ENCODE measurements around the gene SLCO2B1. TPM values are rescaled to one million over a fixed set of nuclear protein-coding genes. Genes with fewer than 3 reads are reported as not detected.

Gene SLCO2B1
- total RNA-seq, 4 donors from 2014 or later: 1.9 to 17.6 (median 5.0) TPM

DNA sequence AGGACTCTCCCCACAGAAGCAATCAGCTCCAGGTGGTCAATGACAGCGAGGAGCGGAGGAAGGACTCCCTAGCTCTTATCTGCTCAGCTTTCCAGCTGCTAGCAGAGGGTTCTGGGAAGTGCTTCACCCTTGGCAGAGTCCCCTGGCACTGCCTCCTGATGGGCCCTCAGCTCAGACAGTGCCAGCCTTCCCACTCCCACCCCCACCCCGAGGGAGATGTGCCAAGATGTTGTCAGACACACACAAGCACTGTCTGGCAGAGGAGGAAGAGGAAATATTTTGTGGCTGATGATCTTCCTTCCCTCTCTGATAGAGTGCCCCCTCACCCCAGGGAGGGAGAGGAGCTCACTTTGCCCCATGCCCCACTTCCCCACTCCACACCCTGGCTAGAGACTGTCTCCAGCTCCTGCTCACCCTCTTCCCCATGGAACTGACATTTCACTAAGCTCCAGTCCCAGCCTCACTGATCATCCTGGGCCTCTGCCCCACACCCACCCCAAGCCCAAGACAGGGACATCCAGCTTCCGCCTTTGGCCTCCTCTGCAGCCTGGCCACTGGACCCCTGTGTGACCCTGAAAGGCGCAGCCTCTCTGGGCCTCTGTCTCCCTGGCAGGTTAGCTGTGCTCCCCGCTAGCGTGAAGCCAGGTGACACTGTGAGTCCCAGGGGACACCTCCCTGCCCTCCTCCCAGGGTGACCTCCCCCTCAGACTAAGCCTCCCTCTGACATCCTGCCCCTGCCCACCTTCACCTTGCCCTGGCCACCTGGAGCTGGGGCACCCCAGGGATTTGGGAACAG is 44.5 kb downstream of the SLCO2B1 start:
- TF ChIP-seq, protein P1, sequence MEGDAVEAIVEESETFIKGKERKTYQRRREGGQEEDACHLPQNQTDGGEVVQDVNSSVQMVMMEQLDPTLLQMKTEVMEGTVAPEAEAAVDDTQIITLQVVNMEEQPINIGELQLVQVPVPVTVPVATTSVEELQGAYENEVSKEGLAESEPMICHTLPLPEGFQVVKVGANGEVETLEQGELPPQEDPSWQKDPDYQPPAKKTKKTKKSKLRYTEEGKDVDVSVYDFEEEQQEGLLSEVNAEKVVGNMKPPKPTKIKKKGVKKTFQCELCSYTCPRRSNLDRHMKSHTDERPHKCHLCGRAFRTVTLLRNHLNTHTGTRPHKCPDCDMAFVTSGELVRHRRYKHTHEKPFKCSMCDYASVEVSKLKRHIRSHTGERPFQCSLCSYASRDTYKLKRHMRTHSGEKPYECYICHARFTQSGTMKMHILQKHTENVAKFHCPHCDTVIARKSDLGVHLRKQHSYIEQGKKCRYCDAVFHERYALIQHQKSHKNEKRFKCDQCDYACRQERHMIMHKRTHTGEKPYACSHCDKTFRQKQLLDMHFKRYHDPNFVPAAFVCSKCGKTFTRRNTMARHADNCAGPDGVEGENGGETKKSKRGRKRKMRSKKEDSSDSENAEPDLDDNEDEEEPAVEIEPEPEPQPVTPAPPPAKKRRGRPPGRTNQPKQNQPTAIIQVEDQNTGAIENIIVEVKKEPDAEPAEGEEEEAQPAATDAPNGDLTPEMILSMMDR (IDR thresholded peaks at IDR 0.05 in 4 of 5, conservative IDR thresholded peaks at IDR 0.05 in 1 of 5): no peak
- no peak for TF ChIP-seq POLR2A (IDR thresholded peaks at IDR 0.05)
- Histone ChIP-seq H3K27ac (no peak overlapping the region), H3K36me3 (no peaks in the 10 kb centered on the region), H3K4me1 (no peaks in the 10 kb centered on the region), H3K27me3 (no peaks in the 10 kb centered on the region), H3K4me3 (no peak overlapping the region), H3K9me3 (no peaks in the 10 kb centered on the region)
- DNase-seq (peak; percentile 42 to 58), ATAC-seq (peak; percentile 29 to 47)
- in situ Hi-C loops (cut with MboI; ENCODE audit: low sequenced_read_pairs in 4 of 4): no loop called here
- intact Hi-C loops (cut with DNase I; ENCODE audit: low total_unique reads): no loop called here

DNA sequence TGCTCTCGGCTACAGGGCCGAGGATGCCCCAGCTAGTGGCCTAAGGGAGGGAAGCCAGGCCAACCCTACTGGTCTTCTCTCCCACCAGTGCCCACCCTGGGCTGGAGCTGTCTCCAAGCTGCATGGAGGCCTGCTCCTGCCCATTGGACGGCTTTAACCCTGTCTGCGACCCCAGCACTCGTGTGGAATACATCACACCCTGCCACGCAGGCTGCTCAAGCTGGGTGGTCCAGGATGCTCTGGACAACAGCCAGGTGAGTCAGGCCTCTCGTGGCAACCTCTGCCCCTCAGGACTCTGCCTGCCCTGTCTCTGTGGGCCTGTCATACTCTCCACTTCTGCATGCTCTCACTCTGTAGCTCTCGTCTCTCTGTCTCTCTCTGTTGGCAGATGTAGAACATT is 45.5 kb downstream of the SLCO2B1 start:
- no peak for DNase-seq
- TF ChIP-seq POLR2A (IDR thresholded peaks at IDR 0.05): no peak
- TF ChIP-seq, protein P1 (IDR thresholded peaks at IDR 0.05 in 4 of 5, conservative IDR thresholded peaks at IDR 0.05 in 1 of 5): no peak
- intact Hi-C loops (cut with DNase I; ENCODE audit: low total_unique reads) (no loop called here), in situ Hi-C loops (cut with MboI; ENCODE audit: low sequenced_read_pairs in 4 of 4) (no loop called here)
- Histone ChIP-seq H3K27me3 (no peaks in the 10 kb centered on the region), H3K36me3 (no peaks in the 10 kb centered on the region), H3K9me3 (no peaks in the 10 kb centered on the region), H3K4me3 (no peak overlapping the region), H3K4me1 (no peaks in the 10 kb centered on the region), H3K27ac (no peak overlapping the region)
- ATAC-seq: no peak

DNA sequence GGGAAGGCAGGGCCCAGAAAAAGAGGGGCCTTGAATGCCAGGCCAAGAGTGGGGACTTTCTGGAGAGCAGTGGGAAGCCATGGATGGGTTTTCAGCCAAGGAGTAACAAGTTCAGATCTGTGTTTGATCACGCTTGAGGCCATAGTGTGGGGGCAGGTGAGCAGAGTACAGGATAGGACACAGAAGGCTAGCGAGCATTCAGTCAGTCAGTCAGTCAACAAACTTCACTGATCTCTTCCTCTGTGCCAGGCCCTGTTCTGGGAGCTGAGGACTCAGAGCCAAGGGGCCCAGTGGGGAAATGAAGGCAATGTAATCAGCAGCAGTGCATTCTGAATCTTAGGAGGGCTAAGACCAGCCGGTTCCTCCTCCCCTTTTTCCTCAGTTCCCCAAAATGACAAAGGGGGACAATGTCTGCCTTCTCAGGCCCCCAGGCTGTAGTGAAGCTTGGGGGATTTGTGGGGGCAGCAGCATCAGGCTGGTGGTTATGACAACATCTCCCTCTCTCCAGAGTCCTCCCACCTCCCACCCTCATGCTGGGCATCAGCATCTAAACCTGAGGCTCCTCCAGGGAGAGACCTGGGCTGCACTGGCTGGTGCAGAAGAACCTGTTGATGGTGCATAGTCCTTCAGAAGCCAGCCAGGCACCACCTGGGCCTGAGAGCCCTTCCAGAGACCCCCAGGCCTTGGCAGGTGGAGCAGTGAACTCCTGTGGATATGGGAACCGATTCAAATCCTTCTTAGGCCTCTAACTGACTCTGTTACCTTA is 46.8 kb downstream of the SLCO2B1 start:
- DNase-seq (no peak), ATAC-seq (no peak)
- in situ Hi-C loops (cut with MboI; ENCODE audit: low sequenced_read_pairs in 4 of 4) (no loop called here), intact Hi-C loops (cut with DNase I; ENCODE audit: low total_unique reads) (no loop called here)
- no peaks in the 10 kb centered on the region for H3K4me1 ChIP-seq
- no peaks in the 10 kb centered on the region for H3K36me3 ChIP-seq
- H3K4me3 ChIP-seq: no peak overlapping the region
- TF ChIP-seq POLR2A (IDR thresholded peaks at IDR 0.05): no peak
- TF ChIP-seq, protein P1 (IDR thresholded peaks at IDR 0.05 in 4 of 5, conservative IDR thresholded peaks at IDR 0.05 in 1 of 5): no peak
- H3K27ac ChIP-seq: no peak overlapping the region
- no peaks in the 10 kb centered on the region for H3K9me3 ChIP-seq
- H3K27me3 ChIP-seq: no peaks in the 10 kb centered on the region

DNA sequence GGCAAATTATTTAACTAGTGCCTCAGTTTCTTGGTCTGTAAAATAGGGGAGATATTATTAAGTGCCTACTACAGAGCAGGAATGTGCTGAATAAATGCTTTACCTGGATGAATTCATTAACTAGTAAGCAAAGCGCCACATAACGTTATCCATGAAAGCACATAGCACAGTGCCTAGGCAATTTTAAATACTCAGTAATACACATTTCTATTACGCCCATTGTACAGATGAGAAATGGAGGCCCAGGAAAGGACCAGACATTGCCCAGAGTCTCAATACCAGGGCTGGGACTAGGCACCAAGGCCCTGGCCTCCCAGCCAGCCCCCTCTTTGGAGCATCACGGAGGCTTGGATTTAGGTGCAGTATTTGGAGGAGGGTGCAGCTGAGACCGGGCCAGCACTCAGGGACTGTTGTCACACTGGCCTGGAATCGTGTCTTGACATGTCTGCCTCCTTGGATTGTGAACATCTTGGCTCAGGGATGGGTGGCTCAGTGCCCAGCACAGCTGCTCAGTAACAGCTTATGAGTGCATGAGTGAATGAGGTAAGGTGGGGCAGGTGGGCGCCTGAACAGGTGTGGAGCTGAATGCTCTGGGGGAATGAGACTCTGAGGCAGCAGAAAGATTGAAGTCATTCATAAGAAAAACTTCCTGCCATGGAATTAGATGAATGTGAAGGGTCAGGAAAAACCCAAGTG is 47.5 kb downstream of the SLCO2B1 start:
- Histone ChIP-seq H3K27me3 (no peaks in the 10 kb centered on the region), H3K27ac (no peak overlapping the region), H3K4me3 (no peak overlapping the region), H3K9me3 (no peaks in the 10 kb centered on the region), H3K36me3 (no peaks in the 10 kb centered on the region), H3K4me1 (no peaks in the 10 kb centered on the region)
- ATAC-seq (no peak), DNase-seq (no peak)
- intact Hi-C loops (cut with DNase I; ENCODE audit: low total_unique reads) (no loop called here), in situ Hi-C loops (cut with MboI; ENCODE audit: low sequenced_read_pairs in 4 of 4) (no loop called here)
- TF ChIP-seq, protein P1 (IDR thresholded peaks at IDR 0.05 in 4 of 5, conservative IDR thresholded peaks at IDR 0.05 in 1 of 5): no peak
- TF ChIP-seq POLR2A (IDR thresholded peaks at IDR 0.05): no peak

Measured in gastrocnemius medialis (tissue), 4 donors.